SU-DHL-6 (cell line): ENCODE measurements around the gene TENT4B.

Experiments
- H2AFZ ChIP-seq: fragments of 200-600 bp; sonication (generic); 2 replicates; pipeline ENCODE4 v1.6.1; 2014; ENCODE audit warnings: low read depth, mild to moderate bottlenecking, moderate library complexity, mixed read lengths, antibody characterized with exemption, low read length; ENCODE audit not compliant: severe bottlenecking
- H3F3A ChIP-seq: fragments of 200-600 bp; shearing (Covaris generic); 2 replicates; pipeline ENCODE4 v1.6.0; 2016; ENCODE audit warnings: antibody characterized with exemption, mild to moderate bottlenecking; ENCODE audit not compliant: insufficient read depth
- H3K27ac ChIP-seq: fragments of 200-600 bp; sonication (generic); 2 replicates; pipeline ENCODE4 v1.5.1; 2016; ENCODE audit warnings: low read depth, mild to moderate bottlenecking, low read length, moderate library complexity, mixed read lengths
- H3K27me3 ChIP-seq: fragments of 200-600 bp; sonication (generic), shearing (Covaris generic); 2 replicates; pipeline ENCODE4 v1.6.0; 2014; ENCODE audit warnings: mild to moderate bottlenecking, low read length
- H3K36me3 ChIP-seq: fragments of 200-600 bp; sonication (generic); 2 replicates; pipeline ENCODE4 v1.6.1; 2014; ENCODE audit warnings: mild to moderate bottlenecking, low read length, mixed read lengths
- H3K4me2 ChIP-seq: fragments of 300-600, 200-600 bp; shearing (Covaris generic), sonication (generic); 2 replicates; pipeline ENCODE4 v1.6.0; 2014; ENCODE audit warnings: low read length, low read depth, mild to moderate bottlenecking; ENCODE audit not compliant: poor library complexity, severe bottlenecking
- H3K4me3 ChIP-seq: fragments of 200-600 bp; sonication (generic); 2 replicates; pipeline ENCODE4 v1.5.1; 2014; ENCODE audit warnings: antibody characterized with exemption, low read length, mild to moderate bottlenecking, mixed read lengths; ENCODE audit not compliant: insufficient read depth, poor library complexity, severe bottlenecking
- H3K79me2 ChIP-seq: fragments of 200-600 bp; sonication (generic); 2 replicates; pipeline ENCODE4 v1.6.1; 2014; ENCODE audit warnings: mild to moderate bottlenecking, low read length, moderate library complexity; ENCODE audit not compliant: insufficient read depth
- H3K9ac ChIP-seq: fragments of 200-600 bp; sonication (generic); 2 replicates; pipeline ENCODE4 v1.7.0; 2014; ENCODE audit warnings: mild to moderate bottlenecking, low read length
- H3K9me2 ChIP-seq: fragments of 200-600 bp; sonication (generic); replicated peaks from 2 replicates; pipeline ENCODE4 v1.6.1; 2014; ENCODE audit warnings: low read length; ENCODE audit not compliant: insufficient read depth
- H3K9me3 ChIP-seq: fragments of 200-600 bp; sonication (generic); 2 replicates; pipeline ENCODE4 v1.6.1; 2014; ENCODE audit warnings: low read length, mixed read lengths; ENCODE audit not compliant: insufficient read depth
- H4K20me1 ChIP-seq: fragments of 200-600 bp; sonication (generic); 2 replicates; pipeline ENCODE4 v1.6.1; 2014; ENCODE audit warnings: low read depth, mild to moderate bottlenecking, antibody characterized with exemption, low read length, moderate library complexity, mixed read lengths
- EZH2phosphoT487 ChIP-seq: fragments of 200-600 bp; sonication (generic), shearing (Covaris generic); conservative IDR thresholded peaks from 2 replicates; pipeline ENCODE4 v1.6.1; 2018; ENCODE audit warnings: mild to moderate bottlenecking, antibody characterized with exemption, low read length, moderate library complexity, mixed read lengths
- TF ChIP-seq, protein P1 (sequence below): fragments of 200-600 bp; sonication (generic); IDR thresholded peaks from one replicate; pipeline ENCODE4 v1.5.1; 2017; ENCODE audit warnings: antibody characterized with exemption, mild to moderate bottlenecking, low read length, moderate library complexity; ENCODE audit not compliant: insufficient read depth, poor library complexity, severe bottlenecking

Gene TENT4B

DNA sequence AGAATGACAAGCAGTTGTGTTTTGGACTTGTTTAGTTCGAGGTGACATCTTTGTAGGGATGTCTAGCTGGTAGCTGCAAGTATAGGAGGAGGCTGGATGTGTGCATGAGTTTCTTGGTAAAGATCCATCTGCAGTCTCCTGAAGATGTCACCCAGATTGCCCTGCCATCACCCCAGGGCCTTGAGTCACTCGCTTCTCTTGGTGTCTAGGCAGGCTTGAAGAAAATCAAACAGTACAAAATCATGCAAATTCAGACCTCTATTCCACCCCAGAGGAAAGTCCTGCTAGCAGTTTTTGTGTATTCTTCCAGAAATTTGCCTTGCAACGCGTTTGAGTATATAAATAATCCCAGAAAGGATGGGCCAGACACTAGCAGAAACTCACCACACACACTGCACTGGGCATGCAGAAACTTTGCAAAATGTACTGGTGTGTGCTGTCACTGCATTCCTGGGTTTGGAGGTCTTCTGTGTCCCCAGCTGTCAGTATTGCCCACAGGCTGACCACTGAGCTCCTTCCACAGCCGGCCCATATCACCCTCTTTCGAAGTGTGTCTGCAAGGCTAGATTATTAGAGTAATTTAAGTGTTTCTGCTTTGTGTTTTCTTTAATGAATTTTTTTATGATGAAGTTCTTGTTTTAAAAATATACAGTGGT lies 51.5 kb downstream of the TENT4B start:
- peaks cover 5% of the 10 kb centered on the region; the same call in 1 of the 2 replicates for H3K79me2 ChIP-seq
- no peak overlapping the region for H3K4me2 ChIP-seq
- H3F3A ChIP-seq, result no peaks in the 10 kb centered on the region
- TF ChIP-seq EZH2phosphoT487, result no peak
- TF ChIP-seq, protein P1, sequence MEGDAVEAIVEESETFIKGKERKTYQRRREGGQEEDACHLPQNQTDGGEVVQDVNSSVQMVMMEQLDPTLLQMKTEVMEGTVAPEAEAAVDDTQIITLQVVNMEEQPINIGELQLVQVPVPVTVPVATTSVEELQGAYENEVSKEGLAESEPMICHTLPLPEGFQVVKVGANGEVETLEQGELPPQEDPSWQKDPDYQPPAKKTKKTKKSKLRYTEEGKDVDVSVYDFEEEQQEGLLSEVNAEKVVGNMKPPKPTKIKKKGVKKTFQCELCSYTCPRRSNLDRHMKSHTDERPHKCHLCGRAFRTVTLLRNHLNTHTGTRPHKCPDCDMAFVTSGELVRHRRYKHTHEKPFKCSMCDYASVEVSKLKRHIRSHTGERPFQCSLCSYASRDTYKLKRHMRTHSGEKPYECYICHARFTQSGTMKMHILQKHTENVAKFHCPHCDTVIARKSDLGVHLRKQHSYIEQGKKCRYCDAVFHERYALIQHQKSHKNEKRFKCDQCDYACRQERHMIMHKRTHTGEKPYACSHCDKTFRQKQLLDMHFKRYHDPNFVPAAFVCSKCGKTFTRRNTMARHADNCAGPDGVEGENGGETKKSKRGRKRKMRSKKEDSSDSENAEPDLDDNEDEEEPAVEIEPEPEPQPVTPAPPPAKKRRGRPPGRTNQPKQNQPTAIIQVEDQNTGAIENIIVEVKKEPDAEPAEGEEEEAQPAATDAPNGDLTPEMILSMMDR, result no peak
- H3K9me3 ChIP-seq, result no peaks in the 10 kb centered on the region
- no peak overlapping the region for H3K9ac ChIP-seq
- no peak overlapping the region for H2AFZ ChIP-seq
- no peak overlapping the region for H3K4me3 ChIP-seq
- H3K27ac ChIP-seq, result no peak overlapping the region
- H3K9me2 ChIP-seq, result no peaks in the 10 kb centered on the region
- no peaks in the 10 kb centered on the region for H3K36me3 ChIP-seq
- H3K27me3 ChIP-seq, result no peaks in the 10 kb centered on the region
- H4K20me1 ChIP-seq, result peaks cover 3% of the 10 kb centered on the region; the same call in 1 of the 2 replicates

DNA sequence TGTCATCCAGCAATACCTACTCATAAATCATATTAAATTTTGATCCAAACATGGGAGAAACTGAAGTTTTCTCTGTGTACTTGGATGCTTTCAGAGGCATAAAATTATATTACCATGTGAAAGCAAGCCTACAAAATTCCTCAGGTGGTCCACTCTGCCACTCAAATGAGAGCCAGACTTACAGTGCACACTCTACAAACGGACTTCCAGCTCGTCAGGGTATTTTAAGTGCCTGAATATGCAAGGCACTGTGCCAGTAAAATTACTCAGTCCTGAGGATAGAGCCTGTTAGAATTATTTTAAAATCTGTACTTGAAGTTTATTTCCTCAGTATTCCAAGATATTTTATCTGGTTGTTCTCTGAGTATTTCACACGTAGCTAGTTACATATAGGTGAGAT lies 54.5 kb downstream of the TENT4B start:
- Histone ChIP-seq H4K20me1 (no peaks in the 10 kb centered on the region; the same call in 1 of the 2 replicates), H3K9me3 (no peaks in the 10 kb centered on the region), H3K9me2 (no peaks in the 10 kb centered on the region), H3K79me2 (0 out of 2 replicates have a peak, but pooled peaks cover 1% of the 10 kb centered on the region), H3K36me3 (no peaks in the 10 kb centered on the region), H3K4me2 (no peak overlapping the region), H3F3A (no peaks in the 10 kb centered on the region), H2AFZ (no peak overlapping the region), H3K27ac (no peak overlapping the region), H3K27me3 (no peaks in the 10 kb centered on the region), H3K9ac (no peak overlapping the region), H3K4me3 (no peak overlapping the region)
- TF ChIP-seq EZH2phosphoT487, result no peak
- TF ChIP-seq, protein P1, result no peak

DNA sequence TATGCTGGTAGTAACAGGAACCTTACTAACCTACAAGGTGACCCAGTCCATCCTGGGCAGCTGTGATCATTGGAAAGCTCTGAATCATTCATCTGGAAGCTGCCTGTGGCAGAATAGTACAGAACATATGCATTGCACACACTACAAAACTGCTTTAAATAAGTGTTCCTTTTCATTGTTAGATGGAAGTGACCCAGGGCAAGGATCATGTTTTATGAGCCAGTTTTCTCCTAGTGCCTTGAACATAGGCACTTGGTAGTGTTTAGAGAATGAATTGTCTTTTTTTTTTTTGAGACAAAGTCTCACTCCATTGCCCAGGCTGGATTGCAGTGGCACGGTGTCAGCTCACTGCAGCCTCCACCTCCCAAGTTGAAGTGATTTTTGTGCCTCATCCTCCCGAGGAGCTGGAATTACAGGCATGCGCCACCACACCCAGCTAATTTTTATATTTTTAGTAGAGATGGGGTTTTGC lies 55.4 kb downstream of the TENT4B start:
- no peak overlapping the region for H3K27ac ChIP-seq
- H3K79me2 ChIP-seq, result no peaks in the 10 kb centered on the region
- no peaks in the 10 kb centered on the region for H3K36me3 ChIP-seq
- H3K4me3 ChIP-seq, result no peak overlapping the region
- no peak overlapping the region for H3K9ac ChIP-seq
- H3F3A ChIP-seq, result peaks cover 2% of the 10 kb centered on the region; the same call in 1 of the 2 replicates
- no peak for TF ChIP-seq EZH2phosphoT487
- TF ChIP-seq, protein P1, result no peak
- no peak overlapping the region for H2AFZ ChIP-seq
- H4K20me1 ChIP-seq, result no peaks in the 10 kb centered on the region
- no peak overlapping the region for H3K4me2 ChIP-seq
- H3K9me2 ChIP-seq, result no peaks in the 10 kb centered on the region
- H3K9me3 ChIP-seq, result no peaks in the 10 kb centered on the region
- no peaks in the 10 kb centered on the region for H3K27me3 ChIP-seq
